NB4 (cell line): ENCODE data around the gene ZNF777.

Experiments used
- DNase-seq: peaks from one replicate; pipeline ENCODE4 v3.0.0; 2010; ENCODE audit warnings: low read depth
- H3K4me3 ChIP-seq: one replicate; pipeline ENCODE4 v1.5.1; 2011; ENCODE audit warnings: mild to moderate bottlenecking, low read depth, low read length, moderate library complexity
- MYC ChIP-seq: IDR thresholded peaks from 2 replicates; pipeline ENCODE4 v1.6.1; 2011; ENCODE audit warnings: low read depth, low read length
- POLR2A ChIP-seq: IDR thresholded peaks from 2 replicates; pipeline ENCODE4 v1.6.1; 2011; ENCODE audit warnings: mild to moderate bottlenecking; ENCODE audit not compliant: insufficient read length; ENCODE audit errors: extremely low read depth
- TF ChIP-seq, protein P1 (sequence below): IDR thresholded peaks from one replicate; pipeline ENCODE4 v1.5.1; 2012; ENCODE audit warnings: low read depth, low read length
- TF ChIP-seq, protein P2 (sequence below): IDR thresholded peaks from 2 replicates; pipeline ENCODE4 v1.6.1; 2011; ENCODE audit warnings: low read depth, low read length

The ZNF777 gene

GRCh38 chr7:149385195-149385950, 75.5 kb downstream of the ZNF777 start:
- TF ChIP-seq POLR2A (no peak), MYC (no peak)
- TF ChIP-seq, protein P1, sequence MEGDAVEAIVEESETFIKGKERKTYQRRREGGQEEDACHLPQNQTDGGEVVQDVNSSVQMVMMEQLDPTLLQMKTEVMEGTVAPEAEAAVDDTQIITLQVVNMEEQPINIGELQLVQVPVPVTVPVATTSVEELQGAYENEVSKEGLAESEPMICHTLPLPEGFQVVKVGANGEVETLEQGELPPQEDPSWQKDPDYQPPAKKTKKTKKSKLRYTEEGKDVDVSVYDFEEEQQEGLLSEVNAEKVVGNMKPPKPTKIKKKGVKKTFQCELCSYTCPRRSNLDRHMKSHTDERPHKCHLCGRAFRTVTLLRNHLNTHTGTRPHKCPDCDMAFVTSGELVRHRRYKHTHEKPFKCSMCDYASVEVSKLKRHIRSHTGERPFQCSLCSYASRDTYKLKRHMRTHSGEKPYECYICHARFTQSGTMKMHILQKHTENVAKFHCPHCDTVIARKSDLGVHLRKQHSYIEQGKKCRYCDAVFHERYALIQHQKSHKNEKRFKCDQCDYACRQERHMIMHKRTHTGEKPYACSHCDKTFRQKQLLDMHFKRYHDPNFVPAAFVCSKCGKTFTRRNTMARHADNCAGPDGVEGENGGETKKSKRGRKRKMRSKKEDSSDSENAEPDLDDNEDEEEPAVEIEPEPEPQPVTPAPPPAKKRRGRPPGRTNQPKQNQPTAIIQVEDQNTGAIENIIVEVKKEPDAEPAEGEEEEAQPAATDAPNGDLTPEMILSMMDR = no peak
- TF ChIP-seq, protein P2, sequence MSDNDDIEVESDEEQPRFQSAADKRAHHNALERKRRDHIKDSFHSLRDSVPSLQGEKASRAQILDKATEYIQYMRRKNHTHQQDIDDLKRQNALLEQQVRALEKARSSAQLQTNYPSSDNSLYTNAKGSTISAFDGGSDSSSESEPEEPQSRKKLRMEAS = no peak
- H3K4me3 ChIP-seq = no peak overlapping the region
- no peak for DNase-seq
